Measurements from ENCODE around the gene ESYT1. TPM values are rescaled to one million over a fixed set of nuclear protein-coding genes. Genes with fewer than 3 reads are reported as not detected.

ESYT1 gene
- total and polyA plus RNA-seq, 9 of the 15 experiments (the other 6 are each of a cell fraction or from before 2014, with no cell fraction given) = 132 to 420 (median 164) TPM

DNA sequence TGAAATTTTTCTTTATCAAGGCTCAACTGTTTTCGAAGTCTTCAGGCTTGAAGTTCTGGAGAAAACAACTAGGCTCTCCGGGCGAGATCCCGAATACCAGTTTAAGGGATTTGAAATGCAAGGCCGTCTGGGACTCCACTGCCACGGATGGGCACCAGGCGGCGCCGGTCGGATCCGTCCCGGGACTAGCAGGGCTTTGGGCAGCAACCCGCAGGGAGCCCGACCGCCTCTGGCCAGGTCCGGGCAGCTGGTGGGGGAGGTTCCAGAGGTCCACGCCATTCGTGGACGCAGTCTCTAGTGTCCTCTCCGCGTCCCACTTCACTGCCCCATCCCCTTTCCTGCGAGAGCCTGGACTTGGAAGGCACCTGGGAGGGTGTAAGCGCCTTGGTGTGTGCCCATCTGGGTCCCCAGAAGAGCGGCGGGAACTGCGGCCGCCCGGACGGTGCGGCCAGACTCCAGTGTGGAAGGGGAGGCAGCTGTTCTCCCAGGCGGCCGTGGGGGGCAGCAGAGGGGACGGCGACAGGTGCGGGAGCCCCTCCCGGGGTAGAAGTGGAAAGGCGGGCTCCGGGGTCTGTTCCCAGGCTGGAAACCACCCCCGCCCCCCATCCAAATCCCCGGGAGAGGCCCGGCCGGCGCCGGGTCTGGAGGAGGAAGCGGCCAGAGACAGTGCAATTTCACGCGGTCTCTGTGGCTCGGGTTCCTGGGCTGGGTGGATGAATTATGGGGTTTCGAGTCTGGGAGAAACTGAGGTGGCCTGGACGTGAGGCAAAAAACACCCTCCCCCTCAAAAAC is 48.9 kb upstream of the ESYT1 start (continued):
- TF ChIP-seq, protein P1, sequence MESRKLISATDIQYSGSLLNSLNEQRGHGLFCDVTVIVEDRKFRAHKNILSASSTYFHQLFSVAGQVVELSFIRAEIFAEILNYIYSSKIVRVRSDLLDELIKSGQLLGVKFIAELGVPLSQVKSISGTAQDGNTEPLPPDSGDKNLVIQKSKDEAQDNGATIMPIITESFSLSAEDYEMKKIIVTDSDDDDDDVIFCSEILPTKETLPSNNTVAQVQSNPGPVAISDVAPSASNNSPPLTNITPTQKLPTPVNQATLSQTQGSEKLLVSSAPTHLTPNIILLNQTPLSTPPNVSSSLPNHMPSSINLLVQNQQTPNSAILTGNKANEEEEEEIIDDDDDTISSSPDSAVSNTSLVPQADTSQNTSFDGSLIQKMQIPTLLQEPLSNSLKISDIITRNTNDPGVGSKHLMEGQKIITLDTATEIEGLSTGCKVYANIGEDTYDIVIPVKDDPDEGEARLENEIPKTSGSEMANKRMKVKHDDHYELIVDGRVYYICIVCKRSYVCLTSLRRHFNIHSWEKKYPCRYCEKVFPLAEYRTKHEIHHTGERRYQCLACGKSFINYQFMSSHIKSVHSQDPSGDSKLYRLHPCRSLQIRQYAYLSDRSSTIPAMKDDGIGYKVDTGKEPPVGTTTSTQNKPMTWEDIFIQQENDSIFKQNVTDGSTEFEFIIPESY (CRISPR knock-in tag; IDR thresholded peaks at IDR 0.05) = 0 out of 2 replicates have a peak, but pooled peaks have one; percentile 46
- TF ChIP-seq MEF2A (IDR thresholded peaks at IDR 0.05; ENCODE audit: control insufficient read depth, low read depth, low read length) (no peak), ZNF134 (CRISPR knock-in tag; conservative IDR thresholded peaks at IDR 0.05) (no peak), SAP30 (IDR thresholded peaks at IDR 0.05; ENCODE audit: borderline replicate concordance, insufficient read depth, low read depth, low read length, poor library complexity, severe bottlenecking) (no peak), POLR3A (IDR thresholded peaks at IDR 0.05; ENCODE audit: borderline replicate concordance, extremely low read depth, insufficient read depth, insufficient read length) (no peak), CREM (IDR thresholded peaks at IDR 0.05; ENCODE audit: low read depth) (no peak), SRF (CRISPR knock-in tag; IDR thresholded peaks at IDR 0.05) (0 out of 4 replicates have a peak, but pooled peaks of 1 of the 2 experiments have one; percentile 18), SMAD2 (IDR thresholded peaks at IDR 0.05; ENCODE audit: low read depth, low read length) (no peak), HDGF (IDR thresholded peaks at IDR 0.05) (no peak), ESRRB (CRISPR knock-in tag; IDR thresholded peaks at IDR 0.05; ENCODE audit: borderline replicate concordance) (no peak), TCFL5 (CRISPR knock-in tag; conservative IDR thresholded peaks at IDR 0.05) (no peak), CXXC5 (CRISPR knock-in tag; IDR thresholded peaks at IDR 0.05) (peak; percentile 5)
- TF ChIP-seq, protein P2, sequence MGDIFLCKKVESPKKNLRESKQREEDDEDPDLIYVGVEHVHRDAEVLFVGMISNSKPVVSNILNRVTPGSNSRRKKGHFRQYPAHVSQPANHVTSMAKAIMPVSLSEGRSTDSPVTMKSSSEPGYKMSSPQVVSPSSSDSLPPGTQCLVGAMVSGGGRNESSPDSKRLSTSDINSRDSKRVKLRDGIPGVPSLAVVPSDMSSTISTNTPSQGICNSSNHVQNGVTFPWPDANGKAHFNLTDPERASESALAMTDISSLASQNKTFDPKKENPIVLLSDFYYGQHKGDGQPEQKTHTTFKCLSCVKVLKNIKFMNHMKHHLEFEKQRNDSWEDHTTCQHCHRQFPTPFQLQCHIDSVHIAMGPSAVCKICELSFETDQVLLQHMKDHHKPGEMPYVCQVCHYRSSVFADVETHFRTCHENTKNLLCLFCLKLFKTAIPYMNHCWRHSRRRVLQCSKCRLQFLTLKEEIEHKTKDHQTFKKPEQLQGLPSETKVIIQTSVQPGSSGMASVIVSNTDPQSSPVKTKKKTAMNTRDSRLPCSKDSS (IDR thresholded peaks at IDR 0.05; ENCODE audit: low read depth, partially characterized antibody) = no peak
- TF ChIP-seq, protein P3, sequence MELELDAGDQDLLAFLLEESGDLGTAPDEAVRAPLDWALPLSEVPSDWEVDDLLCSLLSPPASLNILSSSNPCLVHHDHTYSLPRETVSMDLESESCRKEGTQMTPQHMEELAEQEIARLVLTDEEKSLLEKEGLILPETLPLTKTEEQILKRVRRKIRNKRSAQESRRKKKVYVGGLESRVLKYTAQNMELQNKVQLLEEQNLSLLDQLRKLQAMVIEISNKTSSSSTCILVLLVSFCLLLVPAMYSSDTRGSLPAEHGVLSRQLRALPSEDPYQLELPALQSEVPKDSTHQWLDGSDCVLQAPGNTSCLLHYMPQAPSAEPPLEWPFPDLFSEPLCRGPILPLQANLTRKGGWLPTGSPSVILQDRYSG (tag; conservative IDR thresholded peaks at IDR 0.05; ENCODE audit: low read depth) = no peak
- TF ChIP-seq, protein P4, sequence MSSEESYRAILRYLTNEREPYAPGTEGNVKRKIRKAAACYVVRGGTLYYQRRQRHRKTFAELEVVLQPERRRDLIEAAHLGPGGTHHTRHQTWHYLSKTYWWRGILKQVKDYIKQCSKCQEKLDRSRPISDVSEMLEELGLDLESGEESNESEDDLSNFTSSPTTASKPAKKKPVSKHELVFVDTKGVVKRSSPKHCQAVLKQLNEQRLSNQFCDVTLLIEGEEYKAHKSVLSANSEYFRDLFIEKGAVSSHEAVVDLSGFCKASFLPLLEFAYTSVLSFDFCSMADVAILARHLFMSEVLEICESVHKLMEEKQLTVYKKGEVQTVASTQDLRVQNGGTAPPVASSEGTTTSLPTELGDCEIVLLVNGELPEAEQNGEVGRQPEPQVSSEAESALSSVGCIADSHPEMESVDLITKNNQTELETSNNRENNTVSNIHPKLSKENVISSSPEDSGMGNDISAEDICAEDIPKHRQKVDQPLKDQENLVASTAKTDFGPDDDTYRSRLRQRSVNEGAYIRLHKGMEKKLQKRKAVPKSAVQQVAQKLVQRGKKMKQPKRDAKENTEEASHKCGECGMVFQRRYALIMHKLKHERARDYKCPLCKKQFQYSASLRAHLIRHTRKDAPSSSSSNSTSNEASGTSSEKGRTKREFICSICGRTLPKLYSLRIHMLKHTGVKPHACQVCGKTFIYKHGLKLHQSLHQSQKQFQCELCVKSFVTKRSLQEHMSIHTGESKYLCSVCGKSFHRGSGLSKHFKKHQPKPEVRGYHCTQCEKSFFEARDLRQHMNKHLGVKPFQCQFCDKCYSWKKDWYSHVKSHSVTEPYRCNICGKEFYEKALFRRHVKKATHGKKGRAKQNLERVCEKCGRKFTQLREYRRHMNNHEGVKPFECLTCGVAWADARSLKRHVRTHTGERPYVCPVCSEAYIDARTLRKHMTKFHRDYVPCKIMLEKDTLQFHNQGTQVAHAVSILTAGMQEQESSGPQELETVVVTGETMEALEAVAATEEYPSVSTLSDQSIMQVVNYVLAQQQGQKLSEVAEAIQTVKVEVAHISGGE (CRISPR knock-in tag; IDR thresholded peaks at IDR 0.05) = peak in 1 of 3 experiments; percentile 30; a peak in 1 of 6 replicates

All from K562 (cell line).